ENCODE data around the gene PTPN5. TPM values are rescaled to one million over a fixed set of nuclear protein-coding genes. Genes with fewer than 3 reads are reported as not detected.
A peak's percentile ranks its signal among the peaks of the same experiment; 100 is the strongest.
"Not testable (repeated sequence)": the region's sequence is repeated elsewhere in the genome, so short reads cannot be mapped to it uniquely, and the experiment has no call there.

Gene PTPN5
- total RNA-seq, 1 experiment from 2014 or later = not detected

DNA sequence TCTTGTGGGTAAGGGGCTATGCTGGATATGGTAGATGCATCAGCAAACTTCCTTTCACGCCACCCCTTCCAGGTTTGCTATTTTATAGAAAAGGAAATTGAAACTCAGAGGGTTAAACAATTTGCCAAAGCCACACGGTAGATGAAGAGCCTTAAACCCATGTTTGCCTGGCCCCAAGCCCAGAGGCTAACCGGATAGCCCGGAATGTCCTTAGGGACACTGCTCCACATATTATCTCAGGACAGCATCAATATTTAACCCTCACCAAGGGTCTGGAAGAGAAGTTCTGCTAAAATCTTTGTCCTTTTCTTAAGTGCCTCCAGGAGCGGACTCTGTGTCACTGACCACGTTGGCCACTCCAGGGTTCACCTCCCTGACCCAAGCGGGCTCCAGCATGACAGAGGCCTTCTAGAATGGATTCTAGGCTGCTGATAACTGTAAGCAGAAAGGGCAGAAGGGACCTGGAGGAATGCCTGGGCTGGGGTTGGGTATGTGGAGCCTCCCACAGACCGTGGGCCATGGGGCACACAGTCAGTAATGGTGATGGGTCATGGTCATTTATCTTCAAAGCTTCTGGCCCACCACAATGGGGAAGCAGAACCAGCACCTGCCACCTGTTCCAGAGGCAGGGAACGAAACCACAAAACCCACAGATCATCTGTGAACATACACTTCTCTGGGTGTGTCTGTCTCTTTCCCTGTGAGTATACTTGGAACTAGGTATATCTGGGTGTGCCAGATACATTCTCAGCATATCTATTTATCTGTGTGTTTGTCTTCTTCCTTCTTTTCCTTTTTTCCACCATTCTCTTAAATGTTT lies 98.4 kb downstream of the PTPN5 start:
- no peak for DNase-seq (ENCODE audit: low read depth)

DNA sequence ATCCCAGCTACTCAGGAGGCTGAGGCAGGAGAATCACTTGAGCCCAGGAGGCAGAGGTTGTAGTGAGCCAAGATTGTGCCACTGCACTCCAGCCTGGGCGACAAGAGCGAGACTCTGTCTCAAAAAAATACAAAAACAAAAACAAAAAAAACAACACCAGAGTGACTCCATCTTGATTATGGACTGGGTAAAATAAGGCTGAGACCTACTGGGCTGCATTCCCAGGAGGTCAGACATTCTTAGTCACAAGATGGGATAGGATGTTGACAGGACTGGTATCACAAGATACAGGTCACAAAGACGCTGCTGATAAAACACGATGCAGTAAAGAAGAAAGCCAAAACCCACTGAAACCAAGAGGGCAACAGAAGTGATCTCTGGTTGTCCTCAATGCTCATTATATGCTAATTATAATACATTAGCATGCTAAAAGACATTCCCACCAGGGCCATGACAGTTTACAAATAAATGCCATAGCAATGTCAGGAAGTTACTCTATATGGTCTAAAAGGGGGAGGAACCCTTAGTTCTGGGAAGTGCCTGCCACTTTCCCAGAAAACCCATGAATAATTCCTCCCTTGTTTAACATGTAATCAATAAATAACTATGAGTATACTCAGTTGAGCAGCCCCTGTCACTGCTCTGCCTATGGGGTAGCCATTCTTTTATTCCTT lies 100.0 kb downstream of the PTPN5 start:
- not testable (repeated sequence) for DNase-seq (ENCODE audit: low read depth)

DNA sequence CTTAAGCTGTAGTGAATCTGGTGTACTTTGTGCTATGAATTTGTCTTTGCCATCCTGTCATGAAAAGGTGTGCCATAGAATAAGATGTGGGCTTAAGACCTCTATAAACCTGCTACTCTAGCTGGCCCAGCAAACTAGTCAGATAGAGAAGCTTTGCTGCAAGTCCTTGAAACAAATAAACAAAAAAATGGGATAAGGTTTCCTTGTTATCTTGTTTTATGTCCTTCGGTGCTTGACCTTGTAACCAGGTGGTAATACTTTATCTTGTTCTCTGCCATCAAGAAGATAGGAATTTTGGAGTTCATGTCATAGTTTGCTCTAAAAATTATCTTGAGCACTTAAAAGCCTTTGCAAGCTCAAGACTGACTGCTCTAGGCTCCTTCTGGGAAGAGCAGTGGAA lies 107.3 kb downstream of the PTPN5 start:
- DNase-seq (ENCODE audit: low read depth) = no peak

DNA sequence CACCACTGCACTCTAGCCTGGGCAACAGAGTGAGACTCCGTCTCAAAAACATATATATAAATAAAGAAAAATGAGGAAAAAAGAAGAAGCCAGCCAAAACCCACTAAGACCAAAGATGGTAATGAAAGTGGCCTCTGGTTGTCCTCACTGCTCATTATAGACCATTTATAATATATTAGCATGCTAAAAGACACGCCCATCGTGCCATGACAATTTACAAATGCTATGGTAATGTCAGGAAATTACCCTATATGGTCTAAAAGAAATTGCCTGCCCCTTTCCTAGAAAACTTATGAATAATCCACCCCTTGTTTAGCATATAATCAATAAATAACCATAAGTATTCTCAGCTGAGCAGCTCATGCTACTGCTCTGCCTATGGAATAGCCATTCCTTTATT lies 109.1 kb downstream of the PTPN5 start:
- DNase-seq (ENCODE audit: low read depth) = no peak

DNA sequence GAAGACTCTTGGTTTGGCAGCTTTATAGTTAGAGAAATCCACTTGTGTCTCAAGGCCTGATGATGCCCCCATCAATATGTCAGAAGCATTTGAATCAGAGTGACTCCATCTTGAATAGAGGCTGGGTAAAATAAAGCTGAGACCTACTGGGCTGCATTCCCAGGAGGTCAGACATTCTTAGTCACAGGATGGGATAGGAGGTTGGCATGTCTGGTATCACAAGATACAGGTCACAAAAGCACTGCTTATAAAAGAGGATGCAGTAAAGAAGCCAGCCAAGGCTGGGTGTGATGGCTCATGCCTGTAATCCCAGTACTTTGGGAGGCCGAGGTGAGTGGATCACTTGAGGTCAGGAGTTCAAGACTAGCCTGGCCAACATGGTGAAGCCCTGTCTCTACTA lies 109.6 kb downstream of the PTPN5 start:
- peak; percentile 65 for DNase-seq (ENCODE audit: low read depth)

Other genes starting within 250 kb of the PTPN5 start
- 14.2 and 19.9 TPM in 2 replicates for gene UEVLD, start 203.1 kb downstream of the PTPN5 start, total RNA-seq (2014; rRNA removed; shearing (Covaris generic))
- 0.73 TPM in 1 of 2 replicates, not detected in the other for gene MISFA, start 192.0 kb downstream of the PTPN5 start, total RNA-seq (2014; rRNA removed; shearing (Covaris generic))
- 15.5 and 16.7 TPM in 2 replicates for gene SPTY2D1, start 157.5 kb downstream of the PTPN5 start, total RNA-seq (2014; rRNA removed; shearing (Covaris generic))
- gene TMEM86A, start 93.0 kb downstream of the PTPN5 start, total RNA-seq (2014; rRNA removed; shearing (Covaris generic)) = 0.47 and 1.3 TPM in 2 replicates
- gene IGSF22, start 65.6 kb downstream of the PTPN5 start, total RNA-seq (2014; rRNA removed; shearing (Covaris generic)) = not detected in 2 replicates
- gene MRGPRX1, start 147.6 kb upstream of the PTPN5 start, total RNA-seq (2014; rRNA removed; shearing (Covaris generic)) = not detected in 2 replicates

All from HT1080 (cell line).